K562 (cell line): Measurements from ENCODE around the gene MPI. TPM values are rescaled to one million over a fixed set of nuclear protein-coding genes. Genes with fewer than 3 reads are reported as not detected.
"Not testable (repeated sequence)": the region's sequence is repeated elsewhere in the genome, so short reads cannot be mapped to it uniquely, and the experiment has no call there.

Experiments
- ATAC-seq: fragments of 200-7000 bp; cut with Tn5 transposase; 3 replicates; pipeline ENCODE4 v1.9.1; 2020; ENCODE audit warnings: moderate library complexity
- BruUV-seq: library from RNA; stranded (reverse); fragments of 400-500 nt; replicated peaks from 2 replicates; lab custom pipeline; 2021; lab: Mats Ljungman, UMichigan
- CTCF ChIA-PET: fragments of 300-600 bp; formaldehyde crosslinking; extraction: SDS; loops from one replicate; lab custom pipeline; 2021; ENCODE audit warnings: low intra/inter-chr PET ratio; lab: Yijun Ruan, JAX
- POLR2A ChIA-PET: fragments of 300-600, 350-650 bp; sonication (Branson Sonifier 250); formaldehyde crosslinking; extraction: SDS; loops from one replicate; lab custom pipeline; 2021; ENCODE audit warnings: antibody characterized with exemption, inconsistent platforms; lab: Yijun Ruan, JAX
- DNase-seq, 4 experiments: peaks; one replicate each; pipeline versions ENCODE4 v3.0.0 to v3.0.0-alpha.2; 2011 to 2018; ENCODE audit warnings: low spot score in 3 of 4, mixed read lengths in 3 of 4; ENCODE audit errors: extremely low read depth in 1 of 4
- FAIRE-seq: peaks from 2 replicates; lab custom pipeline; 2011; peaks lifted over from hg19 to GRCh38; lab: Jason Lieb, UNC
- H2AFZ ChIP-seq: 2 replicates; pipeline ENCODE4 v1.6.0; 2011; ENCODE audit warnings: low read depth, low read length, control low read depth, inconsistent platforms
- H3K27ac ChIP-seq: fragments of 200-600 bp; 3 replicates; pipeline ENCODE4 v1.8.0; 2011; ENCODE audit warnings: low read depth, mild to moderate bottlenecking, control low read depth, inconsistent platforms, low read length, moderate library complexity, mixed read lengths; ENCODE audit errors: extremely low read depth
- H3K27me3 ChIP-seq, 2 experiments: fragments of 300-600 bp in 1 of 2; 2 replicates in 1 of 2; 3 replicates in 1 of 2; pipeline versions ENCODE4 v1.6.0 to v1.8.0; 2011; ENCODE audit warnings: inconsistent platforms in 2 of 2, low read length in 2 of 2, mild to moderate bottlenecking in 1 of 2, mixed read lengths in 1 of 2, moderate library complexity in 1 of 2; ENCODE audit not compliant: control insufficient read depth in 2 of 2, insufficient read depth in 2 of 2
- H3K36me3 ChIP-seq: fragments of 300-600 bp; 3 replicates; pipeline ENCODE4 v1.8.0; 2011; ENCODE audit warnings: mild to moderate bottlenecking, low read length, inconsistent platforms; ENCODE audit not compliant: control insufficient read depth, insufficient read depth
- H3K4me1 ChIP-seq, 2 experiments: fragments of 200-600 bp in 1 of 2; replicated peaks in 1 of 2; 2 replicates in 1 of 2; 3 replicates in 1 of 2; pipeline versions ENCODE4 v1.5.1 to v1.8.0; 2011; ENCODE audit warnings: inconsistent platforms in 2 of 2, low read length in 2 of 2, mild to moderate bottlenecking in 1 of 2, mixed read lengths in 1 of 2, moderate library complexity in 1 of 2; ENCODE audit not compliant: control insufficient read depth in 2 of 2, insufficient read depth in 2 of 2
- H3K4me2 ChIP-seq: 2 replicates; pipeline ENCODE4 v1.6.1; 2011; ENCODE audit warnings: low read length, control low read depth, inconsistent platforms, mixed read lengths; ENCODE audit not compliant: insufficient read depth
- H3K4me3 ChIP-seq: fragments of 200-600 bp; sonication (generic), shearing (Covaris generic); 2 replicates; pipeline ENCODE4 v1.5.1; 2016; ENCODE audit warnings: control low read depth, inconsistent platforms
- H3K79me2 ChIP-seq: fragments of 200-600 bp; 3 replicates; pipeline ENCODE4 v1.8.0; 2011; ENCODE audit warnings: low read length, inconsistent platforms; ENCODE audit not compliant: control insufficient read depth, insufficient read depth
- H3K9ac ChIP-seq, 2 experiments: 2 replicates each; pipeline versions ENCODE4 v1.6.0 to v1.6.1; 2011; ENCODE audit warnings: low read depth in 2 of 2, low read length in 2 of 2, control low read depth in 1 of 2, inconsistent platforms in 1 of 2, mild to moderate bottlenecking in 1 of 2, mixed read lengths in 1 of 2; ENCODE audit not compliant: insufficient read depth in 1 of 2
- H3K9me1 ChIP-seq: one replicate; pipeline ENCODE4 v1.6.0; 2011; ENCODE audit warnings: inconsistent platforms, mild to moderate bottlenecking, low read length, moderate library complexity; ENCODE audit not compliant: control insufficient read depth, insufficient read depth
- H3K9me3 ChIP-seq: replicated peaks from 2 replicates; pipeline ENCODE4 v1.5.1; 2011; ENCODE audit warnings: low read depth, low read length, inconsistent platforms; ENCODE audit not compliant: control insufficient read depth, insufficient read depth
- H4K20me1 ChIP-seq: replicated peaks from 2 replicates; pipeline ENCODE4 v1.6.1; 2011; ENCODE audit warnings: low read length, inconsistent platforms, mixed read lengths; ENCODE audit not compliant: control insufficient read depth, insufficient read depth
- LEF1 ChIP-seq: fragments of 450-650 bp; IDR thresholded peaks from 2 replicates; pipeline ENCODE4 v1.6.1; 2016; ENCODE audit warnings: mild to moderate bottlenecking
- MAFF ChIP-seq: IDR thresholded peaks from 2 replicates; pipeline ENCODE4 v1.6.1; 2012; ENCODE audit warnings: low read length, improper control_type of control experiment
- MCM2 ChIP-seq: fragments of 450-650 bp; IDR thresholded peaks from 2 replicates; pipeline ENCODE4 v1.6.1; 2017; ENCODE audit warnings: low read depth, mild to moderate bottlenecking
- NR0B1 ChIP-seq: fragments of 450-650 bp; IDR thresholded peaks from one replicate; pipeline ENCODE4 v1.6.1; 2018; ENCODE audit warnings: mild to moderate bottlenecking, moderate library complexity; ENCODE audit not compliant: partially characterized antibody
- POLR2AphosphoS5 ChIP-seq: IDR thresholded peaks from 2 replicates; pipeline ENCODE4 v1.6.1; 2011; ENCODE audit warnings: mild to moderate bottlenecking, low read depth, low read length, moderate library complexity; ENCODE audit not compliant: control insufficient read depth, insufficient read depth
- POU5F1 ChIP-seq: fragments of 150-350 bp; IDR thresholded peaks from 2 replicates; pipeline ENCODE4 v1.6.1; 2014; ENCODE audit warnings: borderline replicate concordance, low read length, low read depth, mild to moderate bottlenecking; ENCODE audit not compliant: partially characterized antibody
- TFE3 ChIP-seq: fragments of 450-650 bp; formaldehyde crosslinking; IDR thresholded peaks from 2 replicates; pipeline ENCODE4 v1.4.0; 2020; ENCODE audit warnings: mild to moderate bottlenecking, mixed read lengths
- ZKSCAN3 ChIP-seq: fragments of 250-450 bp; sonication (Bioruptor Pico); IDR thresholded peaks from 2 replicates; pipeline ENCODE4 v1.4.0; 2020
- ZNF263 ChIP-seq: sonication (generic); formaldehyde crosslinking; IDR thresholded peaks from 2 replicates; pipeline ENCODE4 v1.8.0; 2022; ENCODE audit warnings: mild to moderate bottlenecking, missing genetic modification reagents, borderline replicate concordance
- ZNF668 ChIP-seq: fragments of 250-450 bp; sonication (Bioruptor Pico); IDR thresholded peaks from 2 replicates; pipeline ENCODE4 v1.8.0; 2022; ENCODE audit warnings: mild to moderate bottlenecking, inconsistent platforms
- WGBS: fragments of 100-300 bp; shearing (Covaris generic); methylation state at CpG from one replicate; pipeline ENCODE4 v1.1.6; 2016; ENCODE audit warnings: low coverage, mixed read lengths; ENCODE audit not compliant: insufficient coverage; ENCODE audit errors: missing lambda C conversion rate; 5-methylcytosine and 5-hydroxymethylcytosine counted together
- in situ Hi-C: fragments of 300-500 bp; cut with MboI; formaldehyde crosslinking; loops from 4 replicates; pipeline ENCODE4 v1.15.0; 2018; ENCODE audit warnings: inconsistent platforms, mixed read lengths
- intact Hi-C: fragments of 100-400 bp; cut with micrococcal nuclease; formaldehyde crosslinking; loops from 2 replicates; pipeline ENCODE4 v1.14.2; 2022
- polyA plus RNA-seq, 8 experiments: library from polyadenylated mRNA; depleted of rRNA in 4 of 8; stranded (reverse) in 5 of 8; unstranded in 3 of 8; fragments of >200 nt; fragmentation: Nextera tagmentation in 2 of 8; fragmentation: Illumina TruSeq in 1 of 8; extraction: Ambion mirVana in 2 of 8; extraction: Trizol in 1 of 8; gene quantifications; 2 replicates each; pipeline versions ENCODE4 v1.2.1 to v1.2.3, GENCODE V29; 2011 to 2014; ENCODE audit warnings: inconsistent platforms in 1 of 8, missing spikeins in 1 of 8
- total RNA-seq, 7 experiments: library from RNA; depleted of rRNA in 6 of 7; stranded (reverse); fragments of >200 nt in 6 of 7; fragmentation: Illumina TruSeq in 2 of 7; extraction: Trizol in 2 of 7; gene quantifications; 2 replicates each; pipeline versions ENCODE4 v1.2.1 to v1.2.3, GENCODE V29; 2011 to 2021; ENCODE audit warnings: low replicate concordance in 1 of 7
- TF ChIP-seq, protein P1 (sequence below): fragments of 250-450 bp; sonication (Bioruptor Pico); IDR thresholded peaks from 2 replicates; pipeline ENCODE4 v1.4.0; 2020; ENCODE audit warnings: mild to moderate bottlenecking

Gene MPI
- total and polyA plus RNA-seq, 9 of the 15 experiments (the other 6 are each of a cell fraction or from before 2014, with no cell fraction given): 30.7 to 105 (median 40.5) TPM

GRCh38 chr15:74894383-74894782, 4.5 kb downstream of the MPI start:
- H3K4me3 ChIP-seq, H3K9ac ChIP-seq, H2AFZ ChIP-seq, ATAC-seq, CTCF ChIA-PET, in situ Hi-C loops, FAIRE-seq, BruUV-seq, H4K20me1 ChIP-seq, H3K9me1 ChIP-seq, H3K9me3 ChIP-seq, H3K4me2 ChIP-seq, DNase-seq, H3K27ac ChIP-seq, H3K27me3 ChIP-seq: not testable (repeated sequence)
- POLR2A ChIA-PET: interaction anchor here (0.9 to 2.8 kb wide), 3 partner anchors 9 to 38 kb away, joined by 3 to 10 read pairs (median 4); partner anchors contain the start of gene FAM219B
- H3K79me2 ChIP-seq: peaks cover 18% of the 10 kb centered on the region
- WGBS: 89% methylated on average over 5 of the region's 7 CpGs
- peaks cover 62% of the 10 kb centered on the region; the same call in 2 of the 3 replicates for H3K36me3 ChIP-seq
- intact Hi-C loops: loop anchor here (5.0 kb wide), 1 partner anchor 52 kb away; the partner anchor contains the start of gene ULK3
- peaks cover 7 to 12% of the 10 kb centered on the region in 2 experiments; a peak in 4 of 5 replicates for H3K4me1 ChIP-seq

- H3K9ac ChIP-seq: no peak overlapping the region
- ATAC-seq: no peak
- H2AFZ ChIP-seq: no peak overlapping the region
- H3K4me3 ChIP-seq: no peak overlapping the region
- no peaks in the 10 kb centered on the region for H3K9me3 ChIP-seq
- WGBS: 80% methylated on average over 6 of the region's 6 CpGs
- no peak for TF ChIP-seq POLR2AphosphoS5
- TF ChIP-seq, protein P1, sequence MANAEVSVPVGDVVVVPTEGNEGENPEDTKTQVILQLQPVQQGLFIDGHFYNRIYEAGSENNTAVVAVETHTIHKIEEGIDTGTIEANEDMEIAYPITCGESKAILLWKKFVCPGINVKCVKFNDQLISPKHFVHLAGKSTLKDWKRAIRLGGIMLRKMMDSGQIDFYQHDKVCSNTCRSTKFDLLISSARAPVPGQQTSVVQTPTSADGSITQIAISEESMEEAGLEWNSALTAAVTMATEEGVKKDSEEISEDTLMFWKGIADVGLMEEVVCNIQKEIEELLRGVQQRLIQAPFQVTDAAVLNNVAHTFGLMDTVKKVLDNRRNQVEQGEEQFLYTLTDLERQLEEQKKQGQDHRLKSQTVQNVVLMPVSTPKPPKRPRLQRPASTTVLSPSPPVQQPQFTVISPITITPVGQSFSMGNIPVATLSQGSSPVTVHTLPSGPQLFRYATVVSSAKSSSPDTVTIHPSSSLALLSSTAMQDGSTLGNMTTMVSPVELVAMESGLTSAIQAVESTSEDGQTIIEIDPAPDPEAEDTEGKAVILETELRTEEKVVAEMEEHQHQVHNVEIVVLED: no peak
- TF ChIP-seq ZNF263 (CRISPR knock-in tag): no peak
- TF ChIP-seq MCM2: no peak
- no peak for TF ChIP-seq LEF1
- no peak for TF ChIP-seq ZKSCAN3
- TF ChIP-seq MAFF: no peak
- TF ChIP-seq POU5F1: no peak
- TF ChIP-seq NR0B1: no peak
- no peak for TF ChIP-seq ZNF668 (CRISPR knock-in tag)
- TF ChIP-seq TFE3 (CRISPR knock-in tag): no peak
- peaks cover 0 to 4% of the 10 kb centered on the region in 2 experiments; a peak in 2 of 5 replicates for H3K4me1 ChIP-seq
- H3K4me2 ChIP-seq: no peak overlapping the region
- H3K79me2 ChIP-seq: peaks cover 3% of the 10 kb centered on the region; the same call in 2 of the 3 replicates
- H4K20me1 ChIP-seq: no peaks in the 10 kb centered on the region; the same call in 1 of the 2 replicates
- H3K36me3 ChIP-seq: peaks cover 73% of the 10 kb centered on the region; the same call in 2 of the 3 replicates
- no peaks in the 10 kb centered on the region for H3K27me3 ChIP-seq
- peaks cover 4% of the 10 kb centered on the region for H3K9me1 ChIP-seq
- DNase-seq: no peak
- ChIA-PET POLR2A (interaction anchor here (0.7 to 3.3 kb wide), 3 partner anchors 8 to 285 kb away, joined by 3 to 29 read pairs (median 10); partner anchors contain the start of gene FAM219B), CTCF (no interaction called here)
- intact Hi-C loops (no loop called here), in situ Hi-C loops (no loop called here)
- FAIRE-seq: no peak
- BruUV-seq: no TSS peak
- no peak overlapping the region for H3K27ac ChIP-seq
These were observed 6.0 kb downstream of the MPI start for GRCh38 chr15:74895830-74896229.
